H7 (cell line): ENCODE data around the gene DACH1. TPM values are rescaled to one million over a fixed set of nuclear protein-coding genes. Genes with fewer than 3 reads are reported as not detected.

Experiments used
- DNase-seq: peaks from one replicate; pipeline ENCODE4 v3.0.0; 2012
- H3K27me3 ChIP-seq: 2 replicates; pipeline ENCODE4 v1.6.0; 2011; ENCODE audit warnings: mild to moderate bottlenecking, low read length; ENCODE audit not compliant: control insufficient read depth, insufficient read depth
- H3K36me3 ChIP-seq: replicated peaks from 2 replicates; pipeline ENCODE4 v1.5.1; 2011; ENCODE audit warnings: low read length; ENCODE audit not compliant: control insufficient read depth, insufficient read depth
- H3K4me3 ChIP-seq: 2 replicates; pipeline ENCODE4 v1.5.1; 2011; ENCODE audit warnings: low read depth, mild to moderate bottlenecking, control low read depth, low read length, moderate library complexity; ENCODE audit not compliant: insufficient read depth
- total RNA-seq: library from RNA; depleted of rRNA; stranded (reverse); fragments of >200 nt; shearing (Covaris generic); gene quantifications from 2 replicates; pipeline ENCODE4 v1.2.3, GENCODE V29; 2014

The DACH1 gene
- total RNA-seq, 1 experiment from 2014 or later = 0.28 TPM

GRCh38 chr13:71611292-71611691, 255.7 kb downstream of the DACH1 start:
- no peaks in the 10 kb centered on the region for H3K36me3 ChIP-seq
- no peak for DNase-seq
- H3K4me3 ChIP-seq = no peak overlapping the region

GRCh38 chr13:71610876-71611275, 256.1 kb downstream of the DACH1 start:
- Histone ChIP-seq H3K36me3 (no peaks in the 10 kb centered on the region), H3K27me3 (no peaks in the 10 kb centered on the region), H3K4me3 (no peak overlapping the region)
- no peak for DNase-seq

More at GRCh38 chr13:71611292-71611691, 255.7 kb downstream of the DACH1 start:
- H3K27me3 ChIP-seq = no peaks in the 10 kb centered on the region

GRCh38 chr13:71609271-71609670, 257.7 kb downstream of the DACH1 start:
- Histone ChIP-seq H3K36me3 (no peaks in the 10 kb centered on the region), H3K27me3 (no peaks in the 10 kb centered on the region)
- DNase-seq = no peak

GRCh38 chr13:71607575-71607974, 259.4 kb downstream of the DACH1 start:
- no peak for DNase-seq
- H3K36me3 ChIP-seq = no peaks in the 10 kb centered on the region
- H3K4me3 ChIP-seq = no peak overlapping the region
- H3K27me3 ChIP-seq = no peaks in the 10 kb centered on the region

More at GRCh38 chr13:71609271-71609670, 257.7 kb downstream of the DACH1 start:
- H3K4me3 ChIP-seq = no peak overlapping the region

- no peak for DNase-seq
- no peaks in the 10 kb centered on the region for H3K36me3 ChIP-seq
- H3K27me3 ChIP-seq = no peaks in the 10 kb centered on the region
- no peak overlapping the region for H3K4me3 ChIP-seq
Measured at GRCh38 chr13:71606818-71607217, 260.2 kb downstream of the DACH1 start.

- no peaks in the 10 kb centered on the region for H3K36me3 ChIP-seq
- DNase-seq = no peak
- H3K27me3 ChIP-seq = no peaks in the 10 kb centered on the region
- H3K4me3 ChIP-seq = no peak overlapping the region
Measured at GRCh38 chr13:71605744-71606143, 261.3 kb downstream of the DACH1 start.

GRCh38 chr13:71603255-71603654, 263.7 kb downstream of the DACH1 start:
- no peak for DNase-seq
- no peaks in the 10 kb centered on the region for H3K36me3 ChIP-seq

GRCh38 chr13:71602344-71602743, 264.7 kb downstream of the DACH1 start:
- Histone ChIP-seq H3K4me3 (no peak overlapping the region), H3K27me3 (no peaks in the 10 kb centered on the region), H3K36me3 (no peaks in the 10 kb centered on the region)
- no peak for DNase-seq

More at GRCh38 chr13:71603255-71603654, 263.7 kb downstream of the DACH1 start:
- H3K27me3 ChIP-seq = no peaks in the 10 kb centered on the region
- no peak overlapping the region for H3K4me3 ChIP-seq

- no peak overlapping the region for H3K4me3 ChIP-seq
- no peaks in the 10 kb centered on the region for H3K36me3 ChIP-seq
- H3K27me3 ChIP-seq = no peaks in the 10 kb centered on the region
- DNase-seq = no peak
Measured at GRCh38 chr13:71597150-71597549, 269.9 kb downstream of the DACH1 start.

GRCh38 chr13:71596116-71596515, 270.9 kb downstream of the DACH1 start:
- no peak for DNase-seq
- H3K27me3 ChIP-seq = no peaks in the 10 kb centered on the region
- no peaks in the 10 kb centered on the region for H3K36me3 ChIP-seq
- H3K4me3 ChIP-seq = no peak overlapping the region

- no peak overlapping the region for H3K4me3 ChIP-seq
- no peak for DNase-seq
- no peaks in the 10 kb centered on the region for H3K27me3 ChIP-seq
- no peaks in the 10 kb centered on the region for H3K36me3 ChIP-seq
Measured at GRCh38 chr13:71593566-71593965, 273.4 kb downstream of the DACH1 start.

GRCh38 chr13:71591374-71591773, 275.6 kb downstream of the DACH1 start:
- H3K4me3 ChIP-seq = no peak overlapping the region
- H3K27me3 ChIP-seq = no peaks in the 10 kb centered on the region
- no peak for DNase-seq
- H3K36me3 ChIP-seq = no peaks in the 10 kb centered on the region

- H3K36me3 ChIP-seq = no peaks in the 10 kb centered on the region
- H3K27me3 ChIP-seq = no peaks in the 10 kb centered on the region
- DNase-seq = no peak
- H3K4me3 ChIP-seq = no peak overlapping the region
Measured at GRCh38 chr13:71590654-71591148, 276.3 kb downstream of the DACH1 start.

GRCh38 chr13:71589032-71589431, 278.0 kb downstream of the DACH1 start:
- H3K27me3 ChIP-seq = no peaks in the 10 kb centered on the region
- no peak for DNase-seq
- no peak overlapping the region for H3K4me3 ChIP-seq
- no peaks in the 10 kb centered on the region for H3K36me3 ChIP-seq

- no peak overlapping the region for H3K4me3 ChIP-seq
- no peaks in the 10 kb centered on the region for H3K27me3 ChIP-seq
- no peaks in the 10 kb centered on the region for H3K36me3 ChIP-seq
- no peak for DNase-seq
Measured at GRCh38 chr13:71587817-71588216, 279.2 kb downstream of the DACH1 start.

- no peak for DNase-seq
- no peak overlapping the region for H3K4me3 ChIP-seq
- no peaks in the 10 kb centered on the region for H3K27me3 ChIP-seq
- H3K36me3 ChIP-seq = no peaks in the 10 kb centered on the region
Measured at GRCh38 chr13:71587193-71587592, 279.8 kb downstream of the DACH1 start.
